Measurements from ENCODE around the gene CAMK2D.

The CAMK2D gene

DNA sequence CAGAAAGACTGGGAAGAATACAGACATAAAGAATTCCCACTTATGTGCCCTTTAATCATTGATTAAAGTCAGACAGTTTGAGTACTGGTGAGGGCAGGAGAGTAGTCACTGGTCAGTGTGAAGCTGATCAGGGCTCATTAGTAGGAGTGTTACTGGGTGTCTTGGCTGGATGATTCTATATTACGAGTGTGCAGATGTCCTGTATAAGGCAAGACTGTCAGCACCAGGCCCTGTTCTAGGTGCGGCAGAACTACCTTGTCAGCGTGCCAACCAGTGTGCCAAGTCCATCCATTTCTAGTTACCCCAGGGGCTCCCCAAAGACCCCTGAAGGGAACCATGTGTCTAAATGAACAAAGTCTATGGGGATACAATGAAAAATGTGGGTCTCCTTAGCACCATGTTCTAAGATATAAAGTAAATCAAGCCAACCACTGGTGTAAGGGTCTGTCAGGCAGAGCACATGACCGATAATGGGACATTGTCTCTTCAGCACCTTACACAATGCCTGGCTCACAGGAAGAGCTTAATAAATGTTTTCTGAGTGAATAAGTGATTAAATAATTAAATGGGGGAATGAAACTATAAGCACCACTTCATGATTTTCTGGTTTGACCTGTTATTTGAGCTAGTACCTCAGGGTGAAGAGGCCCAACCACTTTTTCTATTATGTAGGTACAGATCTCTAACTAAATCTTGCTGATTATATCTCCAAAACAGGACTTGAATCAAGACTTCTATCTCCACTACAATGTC is 205.0 kb downstream of the CAMK2D start:
- no peak for DNase-seq (ENCODE audit: low read depth)
- no peak overlapping the region for H3K4me3 ChIP-seq (ENCODE audit: low read length)
- TF ChIP-seq, protein P1, sequence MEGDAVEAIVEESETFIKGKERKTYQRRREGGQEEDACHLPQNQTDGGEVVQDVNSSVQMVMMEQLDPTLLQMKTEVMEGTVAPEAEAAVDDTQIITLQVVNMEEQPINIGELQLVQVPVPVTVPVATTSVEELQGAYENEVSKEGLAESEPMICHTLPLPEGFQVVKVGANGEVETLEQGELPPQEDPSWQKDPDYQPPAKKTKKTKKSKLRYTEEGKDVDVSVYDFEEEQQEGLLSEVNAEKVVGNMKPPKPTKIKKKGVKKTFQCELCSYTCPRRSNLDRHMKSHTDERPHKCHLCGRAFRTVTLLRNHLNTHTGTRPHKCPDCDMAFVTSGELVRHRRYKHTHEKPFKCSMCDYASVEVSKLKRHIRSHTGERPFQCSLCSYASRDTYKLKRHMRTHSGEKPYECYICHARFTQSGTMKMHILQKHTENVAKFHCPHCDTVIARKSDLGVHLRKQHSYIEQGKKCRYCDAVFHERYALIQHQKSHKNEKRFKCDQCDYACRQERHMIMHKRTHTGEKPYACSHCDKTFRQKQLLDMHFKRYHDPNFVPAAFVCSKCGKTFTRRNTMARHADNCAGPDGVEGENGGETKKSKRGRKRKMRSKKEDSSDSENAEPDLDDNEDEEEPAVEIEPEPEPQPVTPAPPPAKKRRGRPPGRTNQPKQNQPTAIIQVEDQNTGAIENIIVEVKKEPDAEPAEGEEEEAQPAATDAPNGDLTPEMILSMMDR (conservative IDR thresholded peaks at IDR 0.05; ENCODE audit: low read length) = no peak

- TF ChIP-seq, protein P1 (conservative IDR thresholded peaks at IDR 0.05; ENCODE audit: low read length) = no peak
- DNase-seq (ENCODE audit: low read depth) = no peak
- no peak overlapping the region for H3K4me3 ChIP-seq (ENCODE audit: low read length)
Measured at GRCh38 chr4:113555868-113556267, 205.7 kb downstream of the CAMK2D start.

DNA sequence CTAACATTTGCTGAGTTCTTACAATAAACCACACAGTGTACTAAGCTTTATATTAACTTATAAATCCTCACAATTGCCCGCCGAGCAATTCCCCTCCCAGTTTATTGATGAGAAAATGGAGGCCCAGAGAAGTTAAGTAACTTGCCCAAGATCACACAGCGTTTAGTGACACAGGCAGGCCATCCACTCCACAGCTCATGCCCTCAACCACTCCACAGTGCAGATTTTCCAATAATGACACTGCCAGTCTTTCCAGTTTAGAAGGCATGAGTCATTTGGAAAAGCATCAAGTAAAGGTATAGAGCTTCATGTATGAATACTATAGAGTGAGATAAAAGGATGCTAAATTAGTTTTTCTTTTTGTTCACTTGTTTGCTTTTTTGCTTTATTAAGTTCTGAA is 208.5 kb downstream of the CAMK2D start:
- no peak for DNase-seq (ENCODE audit: low read depth)
- no peak overlapping the region for H3K4me3 ChIP-seq (ENCODE audit: low read length)
- TF ChIP-seq, protein P1 (conservative IDR thresholded peaks at IDR 0.05; ENCODE audit: low read length) = no peak

GRCh38 chr4:113550510-113550909 is 211.0 kb downstream of the CAMK2D start:
- no peak overlapping the region for H3K4me3 ChIP-seq (ENCODE audit: low read length)
- TF ChIP-seq, protein P1 (conservative IDR thresholded peaks at IDR 0.05; ENCODE audit: low read length) = no peak
- DNase-seq (ENCODE audit: low read depth) = no peak

GRCh38 chr4:113548303-113548702 is 213.2 kb downstream of the CAMK2D start:
- TF ChIP-seq, protein P1 (conservative IDR thresholded peaks at IDR 0.05; ENCODE audit: low read length) = no peak
- no peak overlapping the region for H3K4me3 ChIP-seq (ENCODE audit: low read length)
- no peak for DNase-seq (ENCODE audit: low read depth)

DNA sequence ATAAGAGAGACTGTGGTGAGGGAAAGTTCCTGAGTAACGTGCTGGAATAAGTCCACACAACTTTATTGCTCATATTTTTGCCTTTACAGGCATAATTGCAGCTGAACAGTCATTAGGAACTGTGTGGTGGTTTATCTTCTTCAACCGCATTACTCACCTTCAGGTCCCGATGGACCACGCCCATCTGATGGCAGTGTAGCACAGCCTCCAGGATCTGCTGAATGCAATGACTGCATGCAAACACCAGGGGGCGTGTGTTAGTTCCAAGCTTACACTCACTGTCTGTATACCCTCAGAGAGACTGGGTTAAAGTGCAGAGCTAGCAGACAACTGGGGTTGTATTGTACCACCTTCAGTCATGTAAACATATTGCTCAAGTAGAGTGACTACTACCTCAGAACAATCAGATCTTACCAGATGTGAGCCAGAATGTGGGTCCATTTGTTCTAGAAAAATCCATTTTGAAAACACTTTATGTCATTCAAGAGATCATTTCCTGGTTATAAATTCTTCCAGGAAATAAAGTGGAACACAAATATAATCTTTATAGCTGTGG is 214.0 kb downstream of the CAMK2D start:
- DNase-seq (ENCODE audit: low read depth) = peak; percentile 95
- H3K4me3 ChIP-seq (ENCODE audit: low read length) = no peak overlapping the region
- TF ChIP-seq, protein P1 (conservative IDR thresholded peaks at IDR 0.05; ENCODE audit: low read length) = peak; percentile 100

- H3K4me3 ChIP-seq (ENCODE audit: low read length) = no peak overlapping the region
- peak; percentile 15 for DNase-seq (ENCODE audit: low read depth)
- TF ChIP-seq, protein P1 (conservative IDR thresholded peaks at IDR 0.05; ENCODE audit: low read length) = no peak
Measured at GRCh38 chr4:113541933-113542332, 219.6 kb downstream of the CAMK2D start.
